Gastroesophageal sphincter (tissue), 4 donors: ENCODE results near the gene PTGFR. TPM values are rescaled to one million over a fixed set of nuclear protein-coding genes. Genes with fewer than 3 reads are reported as not detected.

Experiments used
- ATAC-seq: fragments of 150-250 bp; one replicate; pipeline ENCODE4 v1.9.1; 2016; ENCODE audit warnings: mild to moderate bottlenecking, moderate library complexity
- H3K27ac ChIP-seq, 4 donors: fragments of 200-600 bp; sonication (generic) in 3 of 4; 1 replicate in 3 of 4; 2 replicates in 1 of 4; pipeline ENCODE4 v1.5.1; 2016 to 2019
- H3K27me3 ChIP-seq: fragments of 200-600 bp; sonication (generic); one replicate; pipeline ENCODE4 v1.5.1; 2019
- H3K36me3 ChIP-seq, 2 donors: fragments of 200-600 bp; sonication (generic); one replicate each; pipeline ENCODE4 v1.5.1; 2019; ENCODE audit warnings: control low read depth in 1 of 2
- H3K4me1 ChIP-seq, 3 donors: fragments of 200-600 bp; sonication (generic); 1 replicate in 2 of 3; 2 replicates in 1 of 3; pipeline ENCODE4 v1.5.1; 2016 to 2019; ENCODE audit warnings: control low read depth in 2 of 3
- H3K4me3 ChIP-seq, 2 donors: fragments of 200-600 bp; sonication (generic); one replicate each; pipeline ENCODE4 v1.5.1; 2019; ENCODE audit warnings: mild to moderate bottlenecking in 1 of 2, moderate library complexity in 1 of 2
- H3K9me3 ChIP-seq, 3 donors: fragments of 200-600 bp; sonication (generic); one replicate each; pipeline ENCODE4 v1.5.1; 2017 to 2019; ENCODE audit warnings: control low read depth in 2 of 3
- EP300 ChIP-seq: sonication (generic); formaldehyde crosslinking; IDR thresholded peaks from one replicate; pipeline ENCODE4 v1.6.1; 2017; ENCODE audit warnings: antibody characterized with exemption, mild to moderate bottlenecking
- POLR2A ChIP-seq, 2 donors: fragments of 450-650 bp; IDR thresholded peaks; one replicate each; pipeline ENCODE4 v1.6.1; 2017; ENCODE audit warnings: antibody characterized with exemption in 2 of 2, mild to moderate bottlenecking in 2 of 2, moderate library complexity in 1 of 2
- POLR2AphosphoS5 ChIP-seq: sonication (generic); formaldehyde crosslinking; IDR thresholded peaks from one replicate; pipeline ENCODE4 v1.6.1; 2017; ENCODE audit warnings: antibody characterized with exemption
- WGBS, 2 donors: methylation state at CpG; one replicate each; pipeline ENCODE4 v1.1.5; 2018; ENCODE audit warnings: low coverage in 1 of 2; 5-methylcytosine and 5-hydroxymethylcytosine counted together
- total RNA-seq, 4 donors: library from RNA; depleted of rRNA; stranded (reverse); fragments of >200 nt; gene quantifications; one replicate each; pipeline ENCODE4 v1.1.0, GENCODE V29; 2016
- TF ChIP-seq, protein P1 (sequence below), 4 experiments: fragments of 200-600 bp in 2 of 4; fragments of 450-650 bp in 2 of 4; sonication (generic) in 1 of 4; IDR thresholded peaks; one replicate each; pipeline ENCODE4 v1.5.1; 2017 to 2019; ENCODE audit warnings: antibody characterized with exemption in 4 of 4, mild to moderate bottlenecking in 2 of 4, moderate library complexity in 2 of 4

The PTGFR gene
- total RNA-seq, 4 donors from 2014 or later, result 2.0 to 42.8 (median 7.4) TPM

DNA sequence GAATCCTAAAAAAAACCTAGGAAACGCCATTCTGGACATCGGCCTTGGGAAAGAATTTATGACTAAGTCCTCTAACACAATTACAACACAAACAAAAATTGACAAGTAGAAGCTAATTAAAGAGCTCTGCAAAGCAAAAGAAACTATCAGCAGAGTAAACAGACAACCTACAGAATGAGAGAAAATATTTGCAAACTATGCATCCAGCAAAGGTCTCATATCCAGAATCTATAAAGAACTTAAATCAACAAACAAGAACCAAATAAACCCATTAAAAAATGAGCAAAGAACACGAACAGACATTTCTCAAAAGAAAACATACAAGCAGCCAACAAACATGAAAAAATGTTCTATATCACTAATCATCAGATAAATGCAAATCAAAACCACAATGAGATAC lies 58.6 kb downstream of the PTGFR start:
- no peak for TF ChIP-seq POLR2AphosphoS5
- 73 to 79% methylated on average over 3 of the region's 3 CpGs for WGBS, 2 donors
- no peak overlapping the region for H3K27ac ChIP-seq
- no peak overlapping the region for H3K4me3 ChIP-seq
- H3K36me3 ChIP-seq, result no peaks in the 10 kb centered on the region
- ATAC-seq, result no peak
- peaks cover 0 to 26% (median 0%) of the 10 kb centered on the region in 3 donors for H3K9me3 ChIP-seq
- H3K27me3 ChIP-seq, result no peaks in the 10 kb centered on the region
- no peaks in the 10 kb centered on the region for H3K4me1 ChIP-seq

DNA sequence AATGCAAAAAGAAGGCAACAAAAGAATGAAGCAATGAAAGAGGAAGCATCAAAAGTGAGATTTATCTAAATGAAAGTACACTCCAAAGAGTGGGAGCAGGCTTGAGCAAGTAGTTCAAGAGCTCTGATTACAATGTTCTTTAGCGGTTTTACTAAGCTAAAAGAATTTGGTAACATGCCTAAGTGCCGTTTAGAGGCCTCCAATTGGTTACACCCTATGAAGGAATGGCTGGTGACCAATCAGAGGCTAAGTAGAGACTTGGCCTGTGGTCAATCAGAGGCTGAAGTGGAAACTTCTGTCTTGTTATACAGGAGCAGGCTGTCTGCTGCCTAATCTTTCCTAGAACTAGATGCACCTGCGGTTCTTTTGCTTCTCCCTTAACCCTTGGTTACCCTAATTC lies 59.1 kb downstream of the PTGFR start:
- Histone ChIP-seq H3K4me3 (no peak overlapping the region), H3K27ac (no peak overlapping the region), H3K36me3 (no peaks in the 10 kb centered on the region), H3K27me3 (no peaks in the 10 kb centered on the region), H3K9me3 (peaks cover 0 to 32% (median 0%) of the 10 kb centered on the region in 3 donors), H3K4me1 (no peaks in the 10 kb centered on the region)
- TF ChIP-seq, protein P1, sequence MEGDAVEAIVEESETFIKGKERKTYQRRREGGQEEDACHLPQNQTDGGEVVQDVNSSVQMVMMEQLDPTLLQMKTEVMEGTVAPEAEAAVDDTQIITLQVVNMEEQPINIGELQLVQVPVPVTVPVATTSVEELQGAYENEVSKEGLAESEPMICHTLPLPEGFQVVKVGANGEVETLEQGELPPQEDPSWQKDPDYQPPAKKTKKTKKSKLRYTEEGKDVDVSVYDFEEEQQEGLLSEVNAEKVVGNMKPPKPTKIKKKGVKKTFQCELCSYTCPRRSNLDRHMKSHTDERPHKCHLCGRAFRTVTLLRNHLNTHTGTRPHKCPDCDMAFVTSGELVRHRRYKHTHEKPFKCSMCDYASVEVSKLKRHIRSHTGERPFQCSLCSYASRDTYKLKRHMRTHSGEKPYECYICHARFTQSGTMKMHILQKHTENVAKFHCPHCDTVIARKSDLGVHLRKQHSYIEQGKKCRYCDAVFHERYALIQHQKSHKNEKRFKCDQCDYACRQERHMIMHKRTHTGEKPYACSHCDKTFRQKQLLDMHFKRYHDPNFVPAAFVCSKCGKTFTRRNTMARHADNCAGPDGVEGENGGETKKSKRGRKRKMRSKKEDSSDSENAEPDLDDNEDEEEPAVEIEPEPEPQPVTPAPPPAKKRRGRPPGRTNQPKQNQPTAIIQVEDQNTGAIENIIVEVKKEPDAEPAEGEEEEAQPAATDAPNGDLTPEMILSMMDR (IDR thresholded peaks at IDR 0.05), result no peak
- TF ChIP-seq POLR2A (IDR thresholded peaks at IDR 0.05) (no peak), POLR2AphosphoS5 (no peak), EP300 (no peak)
- no peak for ATAC-seq
- 53 to 74% methylated on average over 3 of the region's 3 CpGs for WGBS, 2 donors

DNA sequence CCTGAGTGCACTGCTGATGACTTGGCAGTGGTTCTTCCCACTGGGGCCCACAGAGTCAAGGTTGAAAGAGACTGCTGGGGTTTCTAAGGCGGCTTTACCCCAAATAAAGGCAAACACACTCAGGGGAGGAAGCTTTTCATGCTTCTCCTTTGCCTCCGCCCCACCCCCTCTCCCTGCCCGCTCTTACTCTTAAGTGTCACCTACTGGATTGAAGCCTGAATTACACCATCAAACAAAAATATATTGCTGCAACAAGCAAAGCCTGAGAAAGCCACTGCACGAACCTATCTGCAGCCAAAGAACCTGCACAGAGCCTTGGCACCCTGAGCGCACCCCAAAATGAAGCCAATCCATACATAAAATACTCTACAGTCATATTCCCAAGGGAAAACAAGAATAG lies 63.1 kb downstream of the PTGFR start:
- Histone ChIP-seq H3K9me3 (peaks cover 0 to 36% (median 0%) of the 10 kb centered on the region in 3 donors), H3K27me3 (no peaks in the 10 kb centered on the region), H3K36me3 (no peaks in the 10 kb centered on the region), H3K4me3 (no peak overlapping the region), H3K27ac (no peak overlapping the region), H3K4me1 (no peaks in the 10 kb centered on the region)
- 69 to 80% methylated on average over 3 to 4 of the region's 5 CpGs for WGBS, 2 donors
- no peak for TF ChIP-seq EP300
- TF ChIP-seq, protein P1 (IDR thresholded peaks at IDR 0.05), result no peak
- TF ChIP-seq POLR2AphosphoS5, result no peak
- TF ChIP-seq POLR2A (IDR thresholded peaks at IDR 0.05), result no peak
- ATAC-seq, result no peak

DNA sequence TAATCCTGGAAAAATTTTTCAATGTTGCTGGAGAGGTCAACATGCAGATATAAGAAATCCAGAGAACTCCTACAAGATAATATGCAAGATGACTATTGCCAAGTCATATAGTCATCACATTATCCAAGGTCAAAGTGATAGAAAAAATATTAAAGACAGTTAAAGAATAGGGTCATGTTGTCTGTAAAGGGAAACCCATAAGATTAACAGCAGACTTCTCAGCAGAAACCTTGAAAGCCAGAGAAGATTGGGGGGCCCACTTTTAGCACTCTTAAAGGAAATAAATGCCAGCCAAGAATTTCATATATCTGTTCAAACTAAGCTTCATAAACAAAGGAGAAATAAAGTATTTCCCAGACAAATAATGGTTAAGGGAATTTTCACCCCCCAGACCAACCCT lies 64.1 kb downstream of the PTGFR start:
- TF ChIP-seq POLR2A (IDR thresholded peaks at IDR 0.05) (no peak), POLR2AphosphoS5 (no peak), EP300 (no peak)
- TF ChIP-seq, protein P1 (IDR thresholded peaks at IDR 0.05), result no peak
- Histone ChIP-seq H3K27me3 (no peaks in the 10 kb centered on the region), H3K36me3 (no peaks in the 10 kb centered on the region), H3K9me3 (peaks cover 0 to 27% (median 0%) of the 10 kb centered on the region in 3 donors), H3K4me3 (no peak overlapping the region), H3K4me1 (no peaks in the 10 kb centered on the region), H3K27ac (no peak overlapping the region)
- ATAC-seq, result no peak

DNA sequence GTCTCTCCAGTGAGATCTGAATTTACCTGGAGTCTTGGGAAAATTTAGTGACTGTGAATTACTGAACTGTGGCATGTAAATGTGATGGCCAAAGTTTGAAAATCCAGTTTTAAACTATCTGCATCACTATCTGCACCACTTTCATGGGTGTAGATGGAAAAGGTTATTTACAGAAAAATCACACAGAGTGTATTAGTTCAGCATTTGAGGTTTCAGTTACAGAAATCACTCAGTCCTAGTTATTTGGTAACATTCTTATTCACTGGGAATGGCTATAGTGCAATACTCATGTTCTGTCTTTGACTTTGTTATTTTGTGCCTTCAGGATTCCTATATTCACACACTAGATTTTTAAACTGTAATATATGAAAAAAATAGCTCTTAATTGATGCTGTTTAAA lies 68.9 kb downstream of the PTGFR start:
- Histone ChIP-seq H3K4me3 (no peak overlapping the region), H3K9me3 (peaks cover 0 to 6% (median 0%) of the 10 kb centered on the region in 3 donors), H3K27ac (no peak overlapping the region), H3K36me3 (no peaks in the 10 kb centered on the region), H3K4me1 (no peaks in the 10 kb centered on the region), H3K27me3 (no peaks in the 10 kb centered on the region)
- no peak for ATAC-seq
- TF ChIP-seq POLR2A (IDR thresholded peaks at IDR 0.05), result no peak
- TF ChIP-seq, protein P1 (IDR thresholded peaks at IDR 0.05), result no peak
- no peak for TF ChIP-seq POLR2AphosphoS5
- no peak for TF ChIP-seq EP300
